ENCODE results near the gene MAP7D3.

DNA sequence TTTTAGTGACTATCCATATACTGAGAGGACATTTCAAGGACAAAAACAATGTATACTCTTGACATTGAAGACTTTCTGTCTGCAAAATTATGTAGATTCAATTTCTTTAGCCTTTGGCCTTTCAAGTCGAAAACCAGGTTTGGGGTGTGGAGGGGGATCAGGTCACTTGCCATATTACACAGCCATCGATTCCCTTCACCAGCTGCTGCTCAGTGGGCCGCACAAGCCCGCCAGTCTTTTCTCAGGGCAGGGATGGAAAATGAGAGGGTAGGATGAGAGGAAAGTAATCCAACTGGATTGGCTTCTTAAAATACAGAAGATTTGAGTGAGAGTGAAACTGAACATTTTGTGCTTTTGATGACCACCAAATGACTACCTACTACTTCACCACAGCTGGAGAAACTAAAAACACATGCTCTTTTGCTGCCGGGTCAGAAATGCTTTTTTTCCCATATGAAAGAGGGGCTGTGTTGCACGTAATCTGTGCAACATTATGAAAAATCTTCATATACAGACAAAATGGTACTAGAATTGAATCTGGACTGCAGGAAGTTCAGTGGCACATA is 52.4 kb downstream of the MAP7D3 start:
- TF ChIP-seq, protein P1, sequence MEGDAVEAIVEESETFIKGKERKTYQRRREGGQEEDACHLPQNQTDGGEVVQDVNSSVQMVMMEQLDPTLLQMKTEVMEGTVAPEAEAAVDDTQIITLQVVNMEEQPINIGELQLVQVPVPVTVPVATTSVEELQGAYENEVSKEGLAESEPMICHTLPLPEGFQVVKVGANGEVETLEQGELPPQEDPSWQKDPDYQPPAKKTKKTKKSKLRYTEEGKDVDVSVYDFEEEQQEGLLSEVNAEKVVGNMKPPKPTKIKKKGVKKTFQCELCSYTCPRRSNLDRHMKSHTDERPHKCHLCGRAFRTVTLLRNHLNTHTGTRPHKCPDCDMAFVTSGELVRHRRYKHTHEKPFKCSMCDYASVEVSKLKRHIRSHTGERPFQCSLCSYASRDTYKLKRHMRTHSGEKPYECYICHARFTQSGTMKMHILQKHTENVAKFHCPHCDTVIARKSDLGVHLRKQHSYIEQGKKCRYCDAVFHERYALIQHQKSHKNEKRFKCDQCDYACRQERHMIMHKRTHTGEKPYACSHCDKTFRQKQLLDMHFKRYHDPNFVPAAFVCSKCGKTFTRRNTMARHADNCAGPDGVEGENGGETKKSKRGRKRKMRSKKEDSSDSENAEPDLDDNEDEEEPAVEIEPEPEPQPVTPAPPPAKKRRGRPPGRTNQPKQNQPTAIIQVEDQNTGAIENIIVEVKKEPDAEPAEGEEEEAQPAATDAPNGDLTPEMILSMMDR (IDR thresholded peaks at IDR 0.05; ENCODE audit: low read length), result no peak
- no peak for TF ChIP-seq EZH2phosphoT487 (IDR thresholded peaks at IDR 0.05; ENCODE audit: low read length)
